K562 (cell line): ENCODE data around the gene PRKD2. TPM values are rescaled to one million over a fixed set of nuclear protein-coding genes. Genes with fewer than 3 reads are reported as not detected.
A peak's percentile ranks its signal among the peaks of the same experiment; 100 is the strongest.

Experiments
- ATAC-seq: fragments of 200-7000 bp; cut with Tn5 transposase; 3 replicates; pipeline ENCODE4 v1.9.1; 2020; ENCODE audit warnings: moderate library complexity
- BruUV-seq: library from RNA; stranded (reverse); fragments of 400-500 nt; replicated peaks from 2 replicates; lab custom pipeline; 2021; lab: Mats Ljungman, UMichigan
- CTCF ChIA-PET: fragments of 300-600 bp; formaldehyde crosslinking; extraction: SDS; loops from one replicate; lab custom pipeline; 2021; ENCODE audit warnings: low intra/inter-chr PET ratio; lab: Yijun Ruan, JAX
- POLR2A ChIA-PET: fragments of 300-600, 350-650 bp; sonication (Branson Sonifier 250); formaldehyde crosslinking; extraction: SDS; loops from one replicate; lab custom pipeline; 2021; ENCODE audit warnings: antibody characterized with exemption, inconsistent platforms; lab: Yijun Ruan, JAX
- DNase-seq, 4 experiments: peaks; one replicate each; pipeline versions ENCODE4 v3.0.0 to v3.0.0-alpha.2; 2011 to 2018; ENCODE audit warnings: low spot score in 3 of 4, mixed read lengths in 3 of 4; ENCODE audit errors: extremely low read depth in 1 of 4
- FAIRE-seq: peaks from 2 replicates; lab custom pipeline; 2011; peaks lifted over from hg19 to GRCh38; lab: Jason Lieb, UNC
- H2AFZ ChIP-seq: 2 replicates; pipeline ENCODE4 v1.6.0; 2011; ENCODE audit warnings: low read depth, low read length, control low read depth, inconsistent platforms
- H3K27ac ChIP-seq: fragments of 200-600 bp; 3 replicates; pipeline ENCODE4 v1.8.0; 2011; ENCODE audit warnings: low read depth, mild to moderate bottlenecking, control low read depth, inconsistent platforms, low read length, moderate library complexity, mixed read lengths; ENCODE audit errors: extremely low read depth
- H3K27me3 ChIP-seq, 2 experiments: fragments of 300-600 bp in 1 of 2; 2 replicates in 1 of 2; 3 replicates in 1 of 2; pipeline versions ENCODE4 v1.6.0 to v1.8.0; 2011; ENCODE audit warnings: inconsistent platforms in 2 of 2, low read length in 2 of 2, mild to moderate bottlenecking in 1 of 2, mixed read lengths in 1 of 2, moderate library complexity in 1 of 2; ENCODE audit not compliant: control insufficient read depth in 2 of 2, insufficient read depth in 2 of 2
- H3K36me3 ChIP-seq: fragments of 300-600 bp; 3 replicates; pipeline ENCODE4 v1.8.0; 2011; ENCODE audit warnings: mild to moderate bottlenecking, low read length, inconsistent platforms; ENCODE audit not compliant: control insufficient read depth, insufficient read depth
- H3K4me1 ChIP-seq, 2 experiments: fragments of 200-600 bp in 1 of 2; replicated peaks in 1 of 2; 2 replicates in 1 of 2; 3 replicates in 1 of 2; pipeline versions ENCODE4 v1.5.1 to v1.8.0; 2011; ENCODE audit warnings: inconsistent platforms in 2 of 2, low read length in 2 of 2, mild to moderate bottlenecking in 1 of 2, mixed read lengths in 1 of 2, moderate library complexity in 1 of 2; ENCODE audit not compliant: control insufficient read depth in 2 of 2, insufficient read depth in 2 of 2
- H3K4me2 ChIP-seq: 2 replicates; pipeline ENCODE4 v1.6.1; 2011; ENCODE audit warnings: low read length, control low read depth, inconsistent platforms, mixed read lengths; ENCODE audit not compliant: insufficient read depth
- H3K4me3 ChIP-seq: fragments of 200-600 bp; sonication (generic), shearing (Covaris generic); 2 replicates; pipeline ENCODE4 v1.5.1; 2016; ENCODE audit warnings: control low read depth, inconsistent platforms
- H3K79me2 ChIP-seq: fragments of 200-600 bp; 3 replicates; pipeline ENCODE4 v1.8.0; 2011; ENCODE audit warnings: low read length, inconsistent platforms; ENCODE audit not compliant: control insufficient read depth, insufficient read depth
- H3K9ac ChIP-seq, 2 experiments: 2 replicates each; pipeline versions ENCODE4 v1.6.0 to v1.6.1; 2011; ENCODE audit warnings: low read depth in 2 of 2, low read length in 2 of 2, control low read depth in 1 of 2, inconsistent platforms in 1 of 2, mild to moderate bottlenecking in 1 of 2, mixed read lengths in 1 of 2; ENCODE audit not compliant: insufficient read depth in 1 of 2
- H3K9me1 ChIP-seq: one replicate; pipeline ENCODE4 v1.6.0; 2011; ENCODE audit warnings: inconsistent platforms, mild to moderate bottlenecking, low read length, moderate library complexity; ENCODE audit not compliant: control insufficient read depth, insufficient read depth
- H3K9me3 ChIP-seq: replicated peaks from 2 replicates; pipeline ENCODE4 v1.5.1; 2011; ENCODE audit warnings: low read depth, low read length, inconsistent platforms; ENCODE audit not compliant: control insufficient read depth, insufficient read depth
- H4K20me1 ChIP-seq: replicated peaks from 2 replicates; pipeline ENCODE4 v1.6.1; 2011; ENCODE audit warnings: low read length, inconsistent platforms, mixed read lengths; ENCODE audit not compliant: control insufficient read depth, insufficient read depth
- MECOM ChIP-seq: fragments of 250-450 bp; sonication (Bioruptor Pico); IDR thresholded peaks from 2 replicates; pipeline ENCODE4 v1.8.0; 2022; ENCODE audit warnings: inconsistent platforms
- POLR2G ChIP-seq: fragments of 200-400 bp; formaldehyde crosslinking; IDR thresholded peaks from 2 replicates; pipeline ENCODE4 v1.6.1; 2017; ENCODE audit warnings: low read depth, mild to moderate bottlenecking, antibody characterized with exemption, low read length, moderate library complexity
- RBFOX2 ChIP-seq: fragments of 200-400 bp; formaldehyde crosslinking; IDR thresholded peaks from 2 replicates; pipeline ENCODE4 v1.6.1; 2017; ENCODE audit warnings: low read depth, mild to moderate bottlenecking, low read length, moderate library complexity
- STAT6 ChIP-seq: sonication (generic); formaldehyde crosslinking; IDR thresholded peaks from 2 replicates; pipeline ENCODE4 v1.8.1; 2023; ENCODE audit warnings: mild to moderate bottlenecking, missing genetic modification reagents
- TOE1 ChIP-seq, 2 experiments: fragments of 450-650 bp in 1 of 2; sonication (generic) in 1 of 2; formaldehyde crosslinking in 1 of 2; IDR thresholded peaks; 2 replicates each; pipeline versions ENCODE4 v1.7.1 to v1.8.0; 2016 to 2022; ENCODE audit warnings: borderline replicate concordance in 2 of 2, mild to moderate bottlenecking in 2 of 2, antibody characterized with exemption in 1 of 2, inconsistent platforms in 1 of 2, low read depth in 1 of 2, missing genetic modification reagents in 1 of 2, moderate library complexity in 1 of 2
- WGBS: fragments of 100-300 bp; shearing (Covaris generic); methylation state at CpG from one replicate; pipeline ENCODE4 v1.1.6; 2016; ENCODE audit warnings: low coverage, mixed read lengths; ENCODE audit not compliant: insufficient coverage; ENCODE audit errors: missing lambda C conversion rate; 5-methylcytosine and 5-hydroxymethylcytosine counted together
- in situ Hi-C: fragments of 300-500 bp; cut with MboI; formaldehyde crosslinking; loops from 4 replicates; pipeline ENCODE4 v1.15.0; 2018; ENCODE audit warnings: inconsistent platforms, mixed read lengths
- intact Hi-C: fragments of 100-400 bp; cut with micrococcal nuclease; formaldehyde crosslinking; loops from 2 replicates; pipeline ENCODE4 v1.14.2; 2022
- polyA plus RNA-seq, 8 experiments: library from polyadenylated mRNA; depleted of rRNA in 4 of 8; stranded (reverse) in 5 of 8; unstranded in 3 of 8; fragments of >200 nt; fragmentation: Nextera tagmentation in 2 of 8; fragmentation: Illumina TruSeq in 1 of 8; extraction: Ambion mirVana in 2 of 8; extraction: Trizol in 1 of 8; gene quantifications; 2 replicates each; pipeline versions ENCODE4 v1.2.1 to v1.2.3, GENCODE V29; 2011 to 2014; ENCODE audit warnings: inconsistent platforms in 1 of 8, missing spikeins in 1 of 8
- total RNA-seq, 7 experiments: library from RNA; depleted of rRNA in 6 of 7; stranded (reverse); fragments of >200 nt in 6 of 7; fragmentation: Illumina TruSeq in 2 of 7; extraction: Trizol in 2 of 7; gene quantifications; 2 replicates each; pipeline versions ENCODE4 v1.2.1 to v1.2.3, GENCODE V29; 2011 to 2021; ENCODE audit warnings: low replicate concordance in 1 of 7
- TF ChIP-seq, protein P1 (sequence below): sonication (generic); formaldehyde crosslinking; IDR thresholded peaks from 2 replicates; pipeline ENCODE4 v1.8.0; 2022; ENCODE audit warnings: mild to moderate bottlenecking, low read depth, missing genetic modification reagents
- TF ChIP-seq, protein P2 (sequence below): IDR thresholded peaks from 2 replicates; pipeline ENCODE4 v1.6.1; 2012; ENCODE audit warnings: low read depth, low read length, improper control_type of control experiment, borderline replicate concordance
- TF ChIP-seq, protein P3 (sequence below): fragments of 200-800 bp; sonication (Bioruptor generic); IDR thresholded peaks from 2 replicates; pipeline ENCODE4 v1.6.1; 2017; ENCODE audit warnings: missing genetic modification characterization, missing compliant biosample characterization

The PRKD2 gene
- total and polyA plus RNA-seq, 9 of the 15 experiments (the other 6 are each of a cell fraction or from before 2014, with no cell fraction given): 1.8 to 60.0 (median 15.0) TPM

DNA sequence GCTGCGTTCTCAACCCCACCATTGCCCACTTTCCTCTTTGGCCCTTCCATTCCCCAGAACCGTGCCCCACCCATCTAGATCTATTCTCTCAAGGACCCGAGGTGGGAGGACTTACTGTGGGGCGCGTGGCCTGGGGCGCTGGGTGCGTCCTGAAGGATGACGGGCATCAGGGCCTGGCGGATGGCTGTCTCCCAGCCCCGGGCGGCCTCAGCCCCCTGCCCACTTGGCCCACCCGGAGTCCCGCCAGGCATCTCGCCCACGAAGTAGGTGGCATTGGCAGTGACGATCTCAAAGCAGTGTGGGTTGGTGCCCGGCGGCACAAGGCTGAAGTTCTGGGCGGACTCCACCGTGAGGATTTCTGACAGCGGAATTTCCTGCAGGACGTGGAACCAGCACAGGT is 23.2 kb downstream of the PRKD2 start:
- no peak for ATAC-seq
- H3K79me2 ChIP-seq: peaks cover 12% of the 10 kb centered on the region; the same call in 2 of the 3 replicates
- H2AFZ ChIP-seq: no peak overlapping the region
- POLR2A ChIA-PET: interaction anchor here (1.8 kb wide), 1 partner anchor 32 kb away, joined by 5 read pairs; the partner anchor contains the start of gene DACT3
- no peak overlapping the region for H3K4me3 ChIP-seq
- H3K4me2 ChIP-seq: no peak overlapping the region
- peaks cover 81% of the 10 kb centered on the region for H3K36me3 ChIP-seq
- in situ Hi-C loops: no loop called here
- H3K27me3 ChIP-seq: no peaks in the 10 kb centered on the region
- H3K4me1 ChIP-seq: peaks cover 12 to 21% of the 10 kb centered on the region in 2 experiments; a peak in 4 of 5 replicates
- intact Hi-C loops: no loop called here
- FAIRE-seq: no peak
- no peak overlapping the region for H3K27ac ChIP-seq
- H4K20me1 ChIP-seq: 0 out of 2 replicates have a peak, but pooled peaks cover 3% of the 10 kb centered on the region
- H3K9me1 ChIP-seq: no peaks in the 10 kb centered on the region
- DNase-seq: peak in 1 of 4 experiments; percentile 4
- H3K9ac ChIP-seq: peak overlapping the region in 1 of 2 experiments; percentile 45; a peak in 1 of 4 replicates
- CTCF ChIA-PET: no interaction called here
- TF ChIP-seq, protein P1, sequence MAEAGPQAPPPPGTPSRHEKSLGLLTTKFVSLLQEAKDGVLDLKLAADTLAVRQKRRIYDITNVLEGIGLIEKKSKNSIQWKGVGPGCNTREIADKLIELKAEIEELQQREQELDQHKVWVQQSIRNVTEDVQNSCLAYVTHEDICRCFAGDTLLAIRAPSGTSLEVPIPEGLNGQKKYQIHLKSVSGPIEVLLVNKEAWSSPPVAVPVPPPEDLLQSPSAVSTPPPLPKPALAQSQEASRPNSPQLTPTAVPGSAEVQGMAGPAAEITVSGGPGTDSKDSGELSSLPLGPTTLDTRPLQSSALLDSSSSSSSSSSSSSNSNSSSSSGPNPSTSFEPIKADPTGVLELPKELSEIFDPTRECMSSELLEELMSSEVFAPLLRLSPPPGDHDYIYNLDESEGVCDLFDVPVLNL (CRISPR knock-in tag): no peak
- TF ChIP-seq, protein P2, sequence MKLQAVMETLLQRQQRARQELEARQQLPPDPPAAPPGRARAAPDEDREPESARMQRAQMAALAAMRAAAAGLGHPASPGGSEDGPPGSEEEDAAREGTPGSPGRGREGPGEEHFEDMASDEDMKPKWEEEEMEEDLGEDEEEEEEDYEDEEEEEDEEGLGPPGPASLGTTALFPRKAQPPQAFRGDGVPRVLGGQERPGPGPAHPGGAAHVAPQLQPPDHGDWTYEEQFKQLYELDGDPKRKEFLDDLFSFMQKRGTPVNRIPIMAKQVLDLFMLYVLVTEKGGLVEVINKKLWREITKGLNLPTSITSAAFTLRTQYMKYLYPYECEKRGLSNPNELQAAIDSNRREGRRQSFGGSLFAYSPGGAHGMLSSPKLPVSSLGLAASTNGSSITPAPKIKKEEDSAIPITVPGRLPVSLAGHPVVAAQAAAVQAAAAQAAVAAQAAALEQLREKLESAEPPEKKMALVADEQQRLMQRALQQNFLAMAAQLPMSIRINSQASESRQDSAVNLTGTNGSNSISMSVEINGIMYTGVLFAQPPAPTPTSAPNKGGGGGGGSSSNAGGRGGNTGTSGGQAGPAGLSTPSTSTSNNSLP: no peak
- TF ChIP-seq, protein P3, sequence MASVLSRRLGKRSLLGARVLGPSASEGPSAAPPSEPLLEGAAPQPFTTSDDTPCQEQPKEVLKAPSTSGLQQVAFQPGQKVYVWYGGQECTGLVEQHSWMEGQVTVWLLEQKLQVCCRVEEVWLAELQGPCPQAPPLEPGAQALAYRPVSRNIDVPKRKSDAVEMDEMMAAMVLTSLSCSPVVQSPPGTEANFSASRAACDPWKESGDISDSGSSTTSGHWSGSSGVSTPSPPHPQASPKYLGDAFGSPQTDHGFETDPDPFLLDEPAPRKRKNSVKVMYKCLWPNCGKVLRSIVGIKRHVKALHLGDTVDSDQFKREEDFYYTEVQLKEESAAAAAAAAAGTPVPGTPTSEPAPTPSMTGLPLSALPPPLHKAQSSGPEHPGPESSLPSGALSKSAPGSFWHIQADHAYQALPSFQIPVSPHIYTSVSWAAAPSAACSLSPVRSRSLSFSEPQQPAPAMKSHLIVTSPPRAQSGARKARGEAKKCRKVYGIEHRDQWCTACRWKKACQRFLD: no peak
- 0 out of 2 replicates have a peak, but pooled peaks have one; percentile 38 for TF ChIP-seq POLR2G
- no peak for TF ChIP-seq TOE1 (IDR thresholded peaks at IDR 0.05; ENCODE audit: borderline replicate concordance)
- TF ChIP-seq TOE1 (CRISPR knock-in tag; IDR thresholded peaks at IDR 0.05; ENCODE audit: borderline replicate concordance, low read depth): no peak
- TF ChIP-seq MECOM (CRISPR knock-in tag): no peak
- peak; percentile 38; the same call in 1 of the 2 replicates for TF ChIP-seq RBFOX2
- TF ChIP-seq STAT6 (CRISPR knock-in tag): no peak
- WGBS: 94% methylated on average over 17 of the region's 22 CpGs
- BruUV-seq: no TSS peak
- H3K9me3 ChIP-seq: no peaks in the 10 kb centered on the region; the same call in 1 of the 2 replicates
